Heart right ventricle (tissue), 16 donors: ENCODE data around the gene KRT81. TPM values are rescaled to one million over a fixed set of nuclear protein-coding genes. Genes with fewer than 3 reads are reported as not detected.

Source experiments
- ATAC-seq, 8 donors: fragments of 200-7000 bp; cut with Tn5 transposase; one replicate each; pipeline ENCODE4 v1.9.1; 2020; ENCODE audit warnings: mild to moderate bottlenecking in 8 of 8, moderate library complexity in 8 of 8, moderate number of reproducible peaks in 1 of 8
- DNase-seq, 2 donors: peaks; one replicate each; pipeline ENCODE4 v3.0.0-alpha.2; 2020
- H3K27ac ChIP-seq, 10 donors: fragments of 200-600 bp; sonication (generic) in 2 of 10; one replicate each; pipeline versions ENCODE4 v1.5.0 to v1.8.0; 2020 to 2022; ENCODE audit warnings: mild to moderate bottlenecking in 3 of 10
- H3K27me3 ChIP-seq, 7 donors: fragments of 200-600 bp; one replicate each; pipeline ENCODE4 v1.8.0; 2021 to 2022; ENCODE audit warnings: mild to moderate bottlenecking in 2 of 7
- H3K36me3 ChIP-seq, 9 donors: fragments of 200-600 bp; sonication (generic) in 1 of 9; one replicate each; pipeline versions ENCODE4 v1.5.0 to v1.8.0; 2020 to 2022; ENCODE audit warnings: mild to moderate bottlenecking in 2 of 9
- H3K4me1 ChIP-seq, 9 donors: fragments of 200-600 bp; sonication (generic) in 1 of 9; one replicate each; pipeline versions ENCODE4 v1.5.0 to v1.8.0; 2020 to 2022; ENCODE audit warnings: mild to moderate bottlenecking in 4 of 9
- H3K4me3 ChIP-seq, 10 donors: fragments of 200-600 bp; sonication (generic) in 2 of 10; one replicate each; pipeline versions ENCODE4 v1.5.0 to v1.8.0; 2020 to 2022; ENCODE audit warnings: mild to moderate bottlenecking in 7 of 10, moderate library complexity in 2 of 10
- H3K9me3 ChIP-seq, 11 donors: fragments of 200-600 bp in 10 of 11; sonication (generic) in 2 of 11; one replicate each; pipeline versions ENCODE4 v1.5.0 to v1.8.0; 2013 to 2022; ENCODE audit warnings: mild to moderate bottlenecking in 2 of 11, control low read depth in 1 of 11, moderate library complexity in 1 of 11
- CTCF ChIP-seq, 9 donors: fragments of 200-600 bp; sonication (generic) in 2 of 9; IDR thresholded peaks; one replicate each; pipeline versions ENCODE4 v1.5.0 to v1.8.0; 2021 to 2022; ENCODE audit warnings: antibody characterized with exemption in 9 of 9, mild to moderate bottlenecking in 5 of 9, moderate library complexity in 1 of 9
- WGBS, 2 donors: extraction: QIAGEN DNeasy Blood & Tissue Kit; methylation state at CpG; one replicate each; pipeline ENCODE4 v1.1.7; 2013; ENCODE audit warnings: inconsistent platforms in 1 of 2; 5-methylcytosine and 5-hydroxymethylcytosine counted together
- intact Hi-C, 10 donors: fragments of 100-400 bp; cut with DNase I; formaldehyde crosslinking; loops; one replicate each; pipeline versions ENCODE4 v1.11.1 to v1.14.2; 2022
- long read RNA-seq, 3 donors: library from polyadenylated mRNA; unstranded; transcript quantifications; one replicate each; pipeline ENCODE4 v2.0.0, GENCODE V29; 2020 to 2021
- polyA plus RNA-seq, 2 donors: library from polyadenylated mRNA; stranded (reverse); fragments of 200-250 nt; gene quantifications; one replicate each; pipeline ENCODE4 v1.2.3, GENCODE V29; 2013
- total RNA-seq, 10 donors: library from RNA; stranded (reverse); fragmentation: NEBNext Ultra II Directional in 3 of 10; extraction: Animal tissue kit (Norgen Biotek cat#: 25700) in 3 of 10; gene quantifications; one replicate each; pipeline versions ENCODE4 v1.2.1 to v1.2.4, GENCODE V29; 2021 to 2023
- donor health status: Arrhythmogenic right ventricular cardiomyopathy.
- donor health status: ischemic (EF 13 %, LVEDD 7.1; RV severe dilation, severe dysfunction).
- donor health status: healthy with polysubstance abuse.
- donor health status: DM: no; HTN: yes; CAD: no.
- donor health status: DM: no; HTN: no; CAD: no.
- donor health status: ischemic (EF 25% LVEDD 6.9; RV normal size, moderate dysfunction).
- donor health status: ischemic (EF 25% LVEDD 5.7; RV mildly dilated, moderate dysfunction).
- donor health status: healthy.
- donor health status: DM: yes; HTN: yes; CAD: no.
- donor health status: Ischemic cardiomyopathy.
- donor health status: ischemic (EF 35%, LVEDD 5.7; RV mildly dilated, moderate dysfunction).
- donor health status: nonischemic (EF 11% LVEDD 7.7; RV severe dilation, severe dysfunction).
- donor health status: DM: yes; HTN: yes; CAD: no.
- donor health status: PGD.
- donor health status: ischemic (EF 29% LVEDD 5.4; RV normal size, mild dysfunction).
- donor health status: nonischemic (EF 23%, LVEDD 6.1; RV moderate dilation, normal function).

KRT81 gene
- total RNA-seq (not detected), polyA plus RNA-seq (not detected)
- long read RNA-seq, donor 1: 0 reads
- long read RNA-seq, donor 2: 0 reads
- long read RNA-seq, donor 3: 0 reads

DNA sequence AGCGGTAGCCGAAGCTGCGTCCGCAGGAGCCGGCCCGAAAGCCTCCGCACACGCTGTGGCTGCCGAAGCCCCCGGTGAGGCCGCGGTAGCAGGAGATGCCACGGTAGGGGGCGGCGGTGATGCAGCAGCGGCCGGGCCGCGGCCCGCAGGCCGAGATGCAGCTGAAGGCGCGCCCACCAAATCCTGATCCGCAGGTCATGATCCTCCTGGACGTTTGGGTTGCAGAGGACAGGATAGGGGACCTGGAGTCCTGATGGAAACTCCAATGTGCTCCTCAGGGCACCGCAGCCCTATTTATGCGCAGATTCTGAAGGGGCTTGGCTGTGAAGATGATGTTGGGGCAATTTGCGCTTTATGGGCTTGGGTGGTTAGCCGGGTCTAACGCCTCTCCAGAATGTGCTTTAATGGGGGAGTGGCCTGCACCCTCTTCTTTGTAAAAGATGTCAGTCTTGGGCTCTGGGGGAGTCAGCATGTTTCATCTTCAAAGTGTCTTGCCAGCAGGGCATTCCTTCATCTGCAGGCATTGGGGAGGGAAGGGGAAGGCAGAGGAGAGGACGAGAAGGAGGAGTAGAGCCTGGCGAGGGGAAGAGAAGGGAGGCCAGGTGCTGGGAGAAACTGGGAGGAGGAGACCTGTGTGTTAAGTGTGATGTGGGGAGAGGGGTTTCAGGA lies at the start of gene KRT81:
Gene KRT81 (minus strand): TSS at position 268 of the 669 bp plus-strand sequence. CDS start 69 bp downstream, at position 199.
- peaks cover 0 to 36% (median 27%) of the 10 kb centered on the region in 7 donors for H3K27me3 ChIP-seq
- intact Hi-C loops: no loop called here
- H3K36me3 ChIP-seq: no peaks in the 10 kb centered on the region

GRCh38 chr12:52338241-52338960 lies 47.1 kb upstream of the KRT81 start:
- Histone ChIP-seq H3K27ac (no peak overlapping the region), H3K36me3 (no peaks in the 10 kb centered on the region), H3K4me3 (no peak overlapping the region), H3K9me3 (peaks cover 0 to 31% (median 14%) of the 10 kb centered on the region in 11 donors), H3K27me3 (peaks cover 0 to 28% (median 15%) of the 10 kb centered on the region in 7 donors), H3K4me1 (no peaks in the 10 kb centered on the region)
- TF ChIP-seq CTCF (IDR thresholded peaks at IDR 0.05): no peak
- 78 to 80% methylated on average over 10 of the region's 10 CpGs for WGBS, 2 donors
- DNase-seq (no peak), ATAC-seq (no peak)
- intact Hi-C loops: no loop called here

More for the DNA sequence above, at the start of gene KRT81:
- Histone ChIP-seq H3K4me3 (no peak within 1 kb of the TSS), H3K27ac (no peak within 1 kb of the TSS), H3K4me1 (no peaks in the 10 kb centered on the region), H3K9me3 (no peaks in the 10 kb centered on the region)
- 29 to 49% methylated on average over 15 to 23 of the region's 32 CpGs for WGBS, 2 donors
- TF ChIP-seq CTCF (IDR thresholded peaks at IDR 0.05): no peak
- ATAC-seq (no peak), DNase-seq (no peak)

DNA sequence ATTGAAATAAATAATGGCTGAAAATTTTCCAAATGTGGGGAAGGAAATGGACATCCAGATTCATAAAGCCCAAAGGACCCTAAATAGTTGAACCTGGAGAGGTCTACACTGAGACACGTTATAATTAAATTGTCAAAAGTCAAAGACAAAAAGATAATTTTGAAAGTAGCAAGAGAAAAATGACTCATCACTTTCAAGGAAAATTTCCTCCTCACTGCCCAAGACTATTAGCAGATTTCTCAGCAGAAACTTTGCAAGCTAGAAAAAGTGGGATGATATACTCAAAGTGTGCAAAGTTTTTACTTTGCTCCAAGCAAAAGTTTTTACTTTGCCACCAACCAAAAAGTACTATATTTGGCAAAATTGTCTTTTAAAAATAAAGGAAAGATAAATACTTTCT lies 45.7 kb upstream of the KRT81 start:
- WGBS, 2 donors: 61 to 68% methylated on average over 1 of the region's 1 CpG
- Histone ChIP-seq H3K4me3 (no peak overlapping the region), H3K4me1 (no peaks in the 10 kb centered on the region), H3K9me3 (peaks cover 0 to 28% (median 10%) of the 10 kb centered on the region in 11 donors), H3K27me3 (peaks cover 0 to 41% (median 16%) of the 10 kb centered on the region in 7 donors), H3K36me3 (no peaks in the 10 kb centered on the region), H3K27ac (no peak overlapping the region)
- ATAC-seq: no peak
- DNase-seq: no peak
- TF ChIP-seq CTCF (IDR thresholded peaks at IDR 0.05): no peak
- intact Hi-C loops: no loop called here

- WGBS, 2 donors: 82 to 88% methylated on average over 2 of the region's 2 CpGs
- H3K36me3 ChIP-seq: no peaks in the 10 kb centered on the region
- H3K27me3 ChIP-seq: peaks cover 0 to 41% (median 16%) of the 10 kb centered on the region in 7 donors
Measured at GRCh38 chr12:52336641-52337040, 45.3 kb upstream of the KRT81 start.

More at GRCh38 chr12:52336641-52337040, 45.3 kb upstream of the KRT81 start:
- H3K4me3 ChIP-seq: no peak overlapping the region
- no peak overlapping the region for H3K27ac ChIP-seq
- no peak for TF ChIP-seq CTCF (IDR thresholded peaks at IDR 0.05)
- intact Hi-C loops: no loop called here
- DNase-seq (no peak), ATAC-seq (no peak)
- no peaks in the 10 kb centered on the region for H3K4me1 ChIP-seq
- H3K9me3 ChIP-seq: peaks cover 0 to 28% (median 10%) of the 10 kb centered on the region in 11 donors
